HG03108 (cell line): ENCODE results near the gene PCDHGC4.

Source experiments
- ATAC-seq: cut with Tn5 transposase; IDR thresholded peaks from one replicate; pipeline ENCODE4 v1.9.1; 2021; ENCODE audit warnings: moderate library complexity; ENCODE audit not compliant: unreplicated experiment

The PCDHGC4 gene

DNA sequence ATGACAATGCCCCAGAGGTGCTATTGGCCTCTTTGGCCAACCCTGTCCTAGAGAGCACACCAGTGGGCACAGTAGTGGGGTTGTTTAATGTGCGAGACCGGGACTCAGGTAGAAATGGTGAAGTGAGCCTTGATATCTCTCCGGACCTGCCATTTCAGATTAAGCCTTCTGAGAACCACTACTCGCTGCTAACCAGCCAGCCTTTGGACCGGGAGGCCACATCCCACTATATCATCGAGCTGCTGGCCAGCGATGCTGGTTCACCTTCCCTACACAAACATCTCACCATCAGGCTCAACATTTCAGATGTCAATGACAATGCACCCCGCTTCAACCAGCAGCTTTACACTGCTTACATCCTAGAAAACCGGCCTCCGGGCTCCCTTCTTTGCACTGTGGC is 5.4 kb downstream of the PCDHGC4 start:
- ATAC-seq = no peak

DNA sequence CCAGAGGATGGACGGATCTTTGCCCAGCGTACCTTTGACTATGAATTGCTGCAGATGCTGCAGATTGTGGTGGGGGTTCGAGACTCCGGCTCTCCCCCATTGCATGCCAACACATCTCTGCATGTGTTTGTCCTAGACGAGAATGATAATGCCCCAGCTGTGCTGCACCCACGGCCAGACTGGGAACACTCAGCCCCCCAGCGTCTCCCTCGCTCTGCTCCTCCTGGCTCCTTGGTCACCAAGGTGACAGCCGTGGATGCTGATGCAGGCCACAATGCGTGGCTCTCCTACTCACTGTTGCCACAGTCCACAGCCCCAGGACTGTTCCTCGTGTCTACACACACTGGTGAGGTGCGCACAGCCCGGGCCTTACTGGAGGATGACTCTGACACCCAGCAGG is 5.9 kb downstream of the PCDHGC4 start:
- ATAC-seq = no peak

DNA sequence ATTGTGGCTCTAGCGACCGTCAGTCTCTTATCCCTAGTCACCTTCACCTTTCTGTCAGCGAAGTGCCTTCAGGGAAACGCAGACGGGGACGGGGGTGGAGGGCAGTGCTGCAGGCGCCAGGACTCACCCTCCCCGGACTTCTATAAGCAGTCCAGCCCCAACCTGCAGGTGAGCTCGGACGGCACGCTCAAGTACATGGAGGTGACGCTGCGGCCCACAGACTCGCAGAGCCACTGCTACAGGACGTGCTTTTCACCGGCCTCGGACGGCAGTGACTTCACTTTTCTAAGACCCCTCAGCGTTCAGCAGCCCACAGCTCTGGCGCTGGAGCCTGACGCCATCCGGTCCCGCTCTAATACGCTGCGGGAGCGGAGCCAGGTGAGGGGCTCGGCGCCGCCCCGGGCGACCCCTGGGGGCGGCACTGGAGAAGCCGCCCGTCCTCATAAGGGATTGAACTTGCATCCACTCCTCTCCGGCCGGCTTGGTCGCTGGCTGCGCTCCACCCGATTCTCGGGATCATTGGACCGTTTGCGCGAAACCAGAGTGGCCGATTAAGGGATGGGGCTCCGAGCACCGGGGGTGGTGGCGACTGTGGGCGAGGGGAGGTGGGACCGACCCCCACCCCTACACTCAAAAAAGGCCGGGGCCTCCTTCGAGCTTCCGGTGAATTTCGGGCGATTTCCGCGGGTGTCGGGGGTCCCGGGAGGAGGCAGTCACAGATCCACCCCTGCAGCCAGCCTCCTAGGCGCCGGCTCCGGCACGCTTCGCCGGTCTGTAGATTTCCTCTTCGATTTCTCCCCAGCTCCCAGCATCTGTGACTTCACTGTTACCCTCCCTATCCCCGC is 6.7 kb downstream of the PCDHGC4 start:
- peak; percentile 19 for ATAC-seq

- ATAC-seq = peak; percentile 44
Measured at GRCh38 chr5:141492168-141492885, 7.5 kb downstream of the PCDHGC4 start.

- no peak for ATAC-seq
Measured at GRCh38 chr5:141493500-141494422, 8.9 kb downstream of the PCDHGC4 start.

DNA sequence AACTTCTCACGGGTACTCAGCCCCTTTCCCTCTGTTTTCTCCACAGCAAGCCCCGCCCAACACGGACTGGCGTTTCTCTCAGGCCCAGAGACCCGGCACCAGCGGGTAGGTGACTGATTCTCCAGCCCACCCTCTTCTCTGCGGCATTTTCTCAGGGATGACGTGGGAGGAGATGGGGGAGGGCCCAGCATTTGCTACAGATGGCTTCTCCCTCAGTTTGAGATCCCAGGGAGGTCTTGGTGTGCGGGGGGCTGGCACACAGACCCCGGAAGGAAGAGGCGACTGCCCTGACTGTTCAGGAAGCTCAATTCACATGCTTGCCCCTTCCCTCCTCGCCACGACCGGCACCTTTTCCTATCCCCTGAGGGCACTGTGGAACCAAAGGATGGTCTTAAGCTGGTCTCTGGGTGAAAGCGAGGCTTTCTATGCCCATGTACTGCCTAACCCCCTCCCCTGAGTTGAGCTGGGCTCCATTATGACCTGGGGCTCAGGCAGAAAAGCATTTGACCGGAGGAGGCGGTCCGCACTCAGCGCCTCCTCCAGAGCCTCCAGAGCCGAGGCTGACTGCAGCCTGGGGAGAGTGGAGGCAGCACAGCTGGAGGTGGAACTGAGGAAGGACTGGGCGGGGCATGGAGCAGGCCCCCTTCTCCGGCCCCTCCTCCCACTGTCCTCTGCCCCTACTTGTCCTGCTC is 10.1 kb downstream of the PCDHGC4 start:
- no peak for ATAC-seq

- no peak for ATAC-seq
Measured at GRCh38 chr5:141495453-141495811, 10.6 kb downstream of the PCDHGC4 start.

GRCh38 chr5:141496038-141496437 is 11.2 kb downstream of the PCDHGC4 start:
- no peak for ATAC-seq

DNA sequence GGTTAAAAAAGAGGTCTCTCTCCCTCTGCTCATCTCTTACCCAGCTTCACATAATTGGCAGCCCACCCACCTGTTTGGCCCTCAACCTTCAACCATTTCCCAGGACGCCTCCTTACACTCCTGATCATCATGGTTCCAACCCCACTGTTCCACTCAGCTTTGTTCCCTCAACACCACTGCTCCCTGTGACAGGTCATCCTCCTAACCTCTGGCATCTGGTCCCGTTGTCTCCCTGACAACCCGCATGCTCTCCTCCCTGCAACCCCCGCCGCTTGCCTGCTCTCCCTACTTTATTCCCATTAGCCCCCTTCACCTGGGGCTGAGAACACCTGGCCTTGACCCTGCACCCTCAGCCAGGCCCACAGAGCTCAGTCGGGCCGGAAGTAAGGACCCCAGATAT is 16.9 kb downstream of the PCDHGC4 start:
- ATAC-seq = no peak

GRCh38 chr5:141503681-141504080 is 18.9 kb downstream of the PCDHGC4 start:
- no peak for ATAC-seq

GRCh38 chr5:141504216-141504615 is 19.4 kb downstream of the PCDHGC4 start:
- ATAC-seq = no peak

DNA sequence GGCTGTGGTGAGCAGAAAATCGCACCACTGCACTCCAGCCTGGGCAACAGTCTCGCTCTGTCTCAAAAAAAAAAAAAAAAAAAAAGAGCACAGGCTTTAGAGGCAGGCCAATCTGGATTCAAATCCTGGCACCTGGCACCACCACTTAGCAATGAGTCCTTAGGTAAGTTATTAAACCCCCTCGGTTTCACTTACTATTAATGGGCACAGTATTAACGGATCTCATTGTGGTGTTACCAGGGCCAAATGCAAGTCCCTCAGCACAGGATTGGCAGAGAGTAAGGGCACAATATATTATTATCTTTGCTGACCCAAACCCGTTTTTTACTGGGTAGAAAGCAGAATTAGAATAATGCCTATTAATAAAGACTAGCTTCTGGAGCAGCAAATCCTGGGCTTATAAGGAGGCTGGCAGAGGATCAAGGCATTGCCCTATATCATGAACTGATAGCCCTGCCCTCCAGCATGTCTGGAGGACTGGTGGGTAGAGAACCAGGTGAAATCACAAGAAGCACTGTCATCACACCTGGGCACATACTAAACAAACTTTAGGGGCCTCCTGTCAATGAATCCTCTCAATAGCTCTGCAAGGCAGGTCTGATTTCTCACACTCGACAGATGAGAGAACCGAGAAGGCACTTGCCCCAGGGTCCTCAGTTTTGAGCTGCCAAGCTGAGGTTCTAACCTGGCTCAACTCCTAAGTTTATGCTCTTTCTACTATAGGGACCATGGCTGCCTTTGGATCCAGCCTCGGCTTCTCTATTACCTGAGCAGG is 21.7 kb downstream of the PCDHGC4 start:
- ATAC-seq = no peak

- peak; percentile 32 for ATAC-seq
Measured at GRCh38 chr5:141507387-141508091, 22.7 kb downstream of the PCDHGC4 start.

GRCh38 chr5:141508440-141508797 is 23.6 kb downstream of the PCDHGC4 start:
- ATAC-seq = no peak

DNA sequence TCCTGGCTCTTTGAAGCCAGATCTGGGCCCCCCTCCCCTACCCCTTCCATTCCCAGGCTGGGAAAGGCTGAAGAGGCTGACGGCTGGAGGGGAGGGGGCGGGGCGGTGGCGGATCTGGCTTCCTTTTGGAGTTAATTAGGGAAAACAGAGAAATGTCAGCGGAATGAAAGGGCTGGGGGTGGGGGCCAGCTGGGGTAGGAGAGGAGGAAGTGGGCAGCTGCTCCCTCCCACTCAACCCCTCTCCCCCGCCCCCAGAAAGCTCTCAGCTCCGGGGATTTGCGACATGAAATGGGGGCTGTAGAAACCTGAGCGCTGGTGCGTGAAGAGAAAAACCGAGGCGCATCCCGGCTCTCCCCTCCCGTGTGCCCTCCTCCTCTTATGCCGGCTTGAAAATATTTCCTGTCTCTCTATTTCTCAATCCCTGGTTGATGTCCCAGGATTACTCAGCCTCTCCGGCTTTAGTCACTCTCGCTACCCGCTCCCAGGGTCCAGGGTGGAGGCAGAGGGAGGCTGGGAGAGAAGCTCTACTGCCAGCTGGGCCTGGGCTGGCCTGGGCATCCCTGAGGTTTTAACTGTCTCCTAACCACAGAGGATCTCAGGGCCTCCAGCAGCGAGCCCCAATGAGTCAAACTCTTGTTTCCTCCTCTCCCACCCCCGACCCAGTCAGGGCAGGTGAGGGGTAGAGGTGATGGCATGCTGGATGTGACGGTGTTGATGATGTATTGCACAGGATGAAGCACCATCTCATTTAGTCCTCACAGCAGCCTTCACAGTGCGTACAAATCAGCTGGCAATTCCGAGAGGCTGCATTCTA is 24.2 kb downstream of the PCDHGC4 start:
- ATAC-seq = no peak

DNA sequence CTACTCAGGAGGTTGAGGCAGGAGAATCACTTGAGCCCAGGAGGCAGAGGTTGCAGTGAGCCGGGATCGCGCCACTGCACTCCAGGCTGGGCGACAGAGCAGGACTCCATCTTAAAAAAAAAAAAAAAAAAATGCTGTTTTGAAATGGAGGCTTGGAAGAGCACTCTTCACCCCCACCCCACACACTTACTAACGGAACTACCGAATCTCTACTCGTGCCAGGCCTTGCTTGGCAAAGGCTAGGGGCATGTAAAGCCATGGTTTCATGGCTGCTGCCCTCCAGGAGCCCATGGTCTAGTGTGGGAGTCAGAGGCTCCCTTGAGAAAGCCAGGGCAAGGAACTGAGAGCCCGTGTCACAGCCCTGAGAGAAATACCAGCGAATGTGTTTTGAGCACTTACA is 25.3 kb downstream of the PCDHGC4 start:
- ATAC-seq = no peak

GRCh38 chr5:141510850-141511601 is 26.2 kb downstream of the PCDHGC4 start:
- ATAC-seq = peak; percentile 40

DNA sequence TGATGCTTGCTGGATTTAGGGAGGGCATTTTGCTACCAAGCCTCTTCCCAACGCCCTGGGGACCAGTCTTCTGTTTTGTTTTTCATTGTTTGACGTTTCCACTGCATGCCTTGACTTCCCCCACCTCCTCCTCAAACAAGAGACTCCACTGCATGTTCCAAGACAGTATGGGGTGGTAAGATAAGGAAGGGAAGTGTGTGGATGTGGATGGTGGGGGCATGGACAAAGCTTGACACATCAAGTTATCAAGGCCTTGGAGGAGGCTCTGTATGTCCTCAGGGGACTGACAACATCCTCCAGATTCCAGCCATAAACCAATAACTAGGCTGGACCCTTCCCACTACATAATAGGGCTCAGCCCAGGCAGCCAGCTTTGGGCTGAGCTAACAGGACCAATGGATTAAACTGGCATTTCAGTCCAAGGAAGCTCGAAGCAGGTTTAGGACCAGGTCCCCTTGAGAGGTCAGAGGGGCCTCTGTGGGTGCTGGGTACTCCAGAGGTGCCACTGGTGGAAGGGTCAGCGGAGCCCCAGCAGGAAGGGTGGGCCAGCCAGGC is 27.0 kb downstream of the PCDHGC4 start:
- ATAC-seq = no peak
